NCI-H1048 (cell line): ENCODE data around the gene MVD.
"Not testable (repeated sequence)": the region's sequence is repeated elsewhere in the genome, so short reads cannot be mapped to it uniquely, and the experiment has no call there.

ENCODE experiments used
- DNase-seq: peaks from one replicate; lab custom pipeline; 2025; lab: John Stamatoyannopoulos, UW

The MVD gene

GRCh38 chr16:88624977-88625576 is 37.8 kb downstream of the MVD start:
- DNase-seq = no peak

GRCh38 chr16:88624481-88624880 is 38.4 kb downstream of the MVD start:
- DNase-seq = no peak

- DNase-seq = no peak
Measured at GRCh38 chr16:88623858-88624257, 39.0 kb downstream of the MVD start.

GRCh38 chr16:88622866-88623265 is 40.0 kb downstream of the MVD start:
- DNase-seq = no peak

- DNase-seq = no peak
Measured at GRCh38 chr16:88622125-88622524, 40.8 kb downstream of the MVD start.

GRCh38 chr16:88619859-88620815 is 42.8 kb downstream of the MVD start:
- no peak for DNase-seq

- DNase-seq = no peak
Measured at GRCh38 chr16:88618956-88619667, 43.8 kb downstream of the MVD start.

GRCh38 chr16:88618182-88618955 is 44.5 kb downstream of the MVD start:
- no peak for DNase-seq

GRCh38 chr16:88617268-88618031 is 45.4 kb downstream of the MVD start:
- no peak for DNase-seq

GRCh38 chr16:88616736-88617135 is 46.2 kb downstream of the MVD start:
- DNase-seq = no peak

GRCh38 chr16:88616320-88616719 is 46.6 kb downstream of the MVD start:
- DNase-seq = no peak

GRCh38 chr16:88614818-88615580 is 47.9 kb downstream of the MVD start:
- DNase-seq = no peak

GRCh38 chr16:88613911-88614817 is 48.7 kb downstream of the MVD start:
- no peak for DNase-seq

- no peak for DNase-seq
Measured at GRCh38 chr16:88613293-88613692, 49.6 kb downstream of the MVD start.

- DNase-seq = no peak
Measured at GRCh38 chr16:88610909-88611812, 51.7 kb downstream of the MVD start.

GRCh38 chr16:88610080-88610479 is 52.8 kb downstream of the MVD start:
- DNase-seq = no peak

GRCh38 chr16:88609426-88609825 is 53.5 kb downstream of the MVD start:
- DNase-seq = not testable (repeated sequence)

- DNase-seq = no peak
Measured at GRCh38 chr16:88608076-88608475, 54.8 kb downstream of the MVD start.
